Bronchial epithelial cell (primary cell): Measurements from ENCODE around the gene SCUBE3. TPM values are rescaled to one million over a fixed set of nuclear protein-coding genes. Genes with fewer than 3 reads are reported as not detected.

Experiments
- DNase-seq: peaks from one replicate; pipeline ENCODE4 v3.0.0-alpha.2; 2010; ENCODE audit warnings: low read depth
- FAIRE-seq: peaks from 2 replicates; lab custom pipeline; 2011; peaks lifted over from hg19 to GRCh38; lab: Jason Lieb, UNC
- H3K27me3 ChIP-seq: 2 replicates; pipeline ENCODE4 v1.5.1; 2011; ENCODE audit warnings: low read length; ENCODE audit not compliant: control insufficient read depth, insufficient read depth
- H3K36me3 ChIP-seq: 2 replicates; pipeline ENCODE4 v1.5.1; 2011; ENCODE audit warnings: low read length; ENCODE audit not compliant: control insufficient read depth, insufficient read depth
- H3K4me3 ChIP-seq: 2 replicates; pipeline ENCODE4 v1.5.1; 2011; ENCODE audit warnings: mild to moderate bottlenecking, low read depth, low read length, control low read depth
- total RNA-seq: library from RNA; depleted of rRNA; stranded (reverse); fragments of >200 nt; gene quantifications from 2 replicates; pipeline ENCODE4 v1.2.1, GENCODE V29; 2014
- TF ChIP-seq, protein P1 (sequence below): IDR thresholded peaks from 2 replicates; pipeline ENCODE4 v1.5.1; 2011; ENCODE audit warnings: mild to moderate bottlenecking, moderate library complexity, low read length, control low read depth, inconsistent platforms; ENCODE audit not compliant: insufficient read depth, severe bottlenecking

The SCUBE3 gene
- total RNA-seq, 1 donor from 2014 or later = not detected

DNA sequence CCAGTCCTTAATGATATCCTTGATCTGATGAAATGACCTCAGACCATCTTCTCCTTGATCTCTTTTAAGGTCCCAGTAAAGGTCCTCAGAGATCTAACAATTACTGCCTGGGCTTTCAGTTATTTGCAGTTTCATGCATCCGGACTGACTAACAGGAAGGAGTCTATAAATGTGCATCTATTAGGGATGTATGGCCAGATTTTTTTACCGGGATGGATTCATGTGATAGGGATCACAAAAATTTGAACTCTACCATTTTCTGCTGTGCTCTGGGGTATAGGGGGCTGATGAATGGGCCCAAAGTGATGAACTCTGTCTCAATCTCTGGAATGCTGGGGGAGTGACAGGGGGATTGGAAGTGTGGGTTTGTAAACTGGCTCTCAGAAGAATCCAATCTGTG lies 36.2 kb upstream of the SCUBE3 start:
- Histone ChIP-seq H3K27me3 (no peaks in the 10 kb centered on the region), H3K4me3 (no peak overlapping the region), H3K36me3 (no peaks in the 10 kb centered on the region)
- DNase-seq (no peak), FAIRE-seq (no peak)
- TF ChIP-seq, protein P1, sequence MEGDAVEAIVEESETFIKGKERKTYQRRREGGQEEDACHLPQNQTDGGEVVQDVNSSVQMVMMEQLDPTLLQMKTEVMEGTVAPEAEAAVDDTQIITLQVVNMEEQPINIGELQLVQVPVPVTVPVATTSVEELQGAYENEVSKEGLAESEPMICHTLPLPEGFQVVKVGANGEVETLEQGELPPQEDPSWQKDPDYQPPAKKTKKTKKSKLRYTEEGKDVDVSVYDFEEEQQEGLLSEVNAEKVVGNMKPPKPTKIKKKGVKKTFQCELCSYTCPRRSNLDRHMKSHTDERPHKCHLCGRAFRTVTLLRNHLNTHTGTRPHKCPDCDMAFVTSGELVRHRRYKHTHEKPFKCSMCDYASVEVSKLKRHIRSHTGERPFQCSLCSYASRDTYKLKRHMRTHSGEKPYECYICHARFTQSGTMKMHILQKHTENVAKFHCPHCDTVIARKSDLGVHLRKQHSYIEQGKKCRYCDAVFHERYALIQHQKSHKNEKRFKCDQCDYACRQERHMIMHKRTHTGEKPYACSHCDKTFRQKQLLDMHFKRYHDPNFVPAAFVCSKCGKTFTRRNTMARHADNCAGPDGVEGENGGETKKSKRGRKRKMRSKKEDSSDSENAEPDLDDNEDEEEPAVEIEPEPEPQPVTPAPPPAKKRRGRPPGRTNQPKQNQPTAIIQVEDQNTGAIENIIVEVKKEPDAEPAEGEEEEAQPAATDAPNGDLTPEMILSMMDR = no peak

- TF ChIP-seq, protein P1 = no peak
- Histone ChIP-seq H3K36me3 (no peaks in the 10 kb centered on the region), H3K27me3 (no peaks in the 10 kb centered on the region), H3K4me3 (no peak overlapping the region)
- DNase-seq (no peak), FAIRE-seq (no peak)
Observed at GRCh38 chr6:35178012-35178411, 35.7 kb upstream of the SCUBE3 start.

- TF ChIP-seq, protein P1 = no peak
- H3K27me3 ChIP-seq = no peaks in the 10 kb centered on the region
- H3K4me3 ChIP-seq = no peak overlapping the region
- no peak for DNase-seq
- FAIRE-seq = no peak
- H3K36me3 ChIP-seq = no peaks in the 10 kb centered on the region
Observed at GRCh38 chr6:35178932-35179832, 34.6 kb upstream of the SCUBE3 start.

GRCh38 chr6:35179901-35180535 lies 33.7 kb upstream of the SCUBE3 start:
- Histone ChIP-seq H3K36me3 (no peaks in the 10 kb centered on the region), H3K27me3 (no peaks in the 10 kb centered on the region), H3K4me3 (no peak overlapping the region)
- FAIRE-seq = no peak
- no peak for DNase-seq
- TF ChIP-seq, protein P1 = no peak

DNA sequence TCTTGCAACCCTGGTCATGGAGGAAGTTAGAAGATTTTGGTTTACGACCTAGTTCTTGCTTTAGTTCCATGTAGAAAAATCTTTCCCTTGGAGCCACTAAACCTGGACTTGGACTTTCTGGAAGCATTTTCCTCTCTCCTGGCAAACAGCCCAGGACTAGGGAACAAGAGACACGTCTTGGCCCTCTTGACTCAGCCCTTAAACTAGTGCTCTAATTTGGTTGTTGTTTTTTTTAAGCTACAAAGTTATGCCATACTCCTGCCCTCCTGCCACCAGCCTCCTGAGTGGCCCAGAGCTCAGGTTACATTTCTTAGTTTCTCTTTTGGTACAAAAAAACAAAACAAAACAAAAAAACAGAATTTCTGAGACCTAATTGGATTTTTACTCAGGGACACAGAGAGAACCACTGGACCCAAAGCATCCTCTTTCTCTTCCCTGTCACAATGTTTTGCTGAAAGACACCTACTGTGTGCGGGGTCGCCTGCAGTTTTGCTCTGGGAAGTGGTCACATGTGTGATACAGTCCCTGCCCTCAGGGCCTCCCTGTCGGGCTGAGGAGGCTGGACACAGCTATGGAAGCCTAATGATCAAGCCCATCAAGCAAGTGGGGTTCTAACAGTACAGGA lies 32.3 kb upstream of the SCUBE3 start:
- TF ChIP-seq, protein P1 = no peak
- DNase-seq (peak; percentile 27), FAIRE-seq (no peak)
- Histone ChIP-seq H3K27me3 (no peaks in the 10 kb centered on the region), H3K36me3 (no peaks in the 10 kb centered on the region), H3K4me3 (no peak overlapping the region)
